HT-29 (cell line): Measurements from ENCODE around the gene MERTK. TPM values are rescaled to one million over a fixed set of nuclear protein-coding genes. Genes with fewer than 3 reads are reported as not detected.

Experiments
- DNase-seq: peaks from one replicate; pipeline ENCODE4 v3.0.0-alpha.2; 2015; ENCODE audit warnings: low spot score
- small RNA-seq: library from RNA; depleted of rRNA; stranded (forward); fragments of <200 nt; gene quantifications from one replicate; pipeline ENCODE3, GENCODE V24; 2014
- total RNA-seq: library from RNA; depleted of rRNA; stranded (reverse); fragments of >200 nt; shearing (Covaris generic); gene quantifications from 2 replicates; pipeline ENCODE4 v1.2.3, GENCODE V29; 2014; rRNA removed

Gene MERTK
- total RNA-seq, 1 experiment from 2014 or later, result 0.46 TPM

DNA sequence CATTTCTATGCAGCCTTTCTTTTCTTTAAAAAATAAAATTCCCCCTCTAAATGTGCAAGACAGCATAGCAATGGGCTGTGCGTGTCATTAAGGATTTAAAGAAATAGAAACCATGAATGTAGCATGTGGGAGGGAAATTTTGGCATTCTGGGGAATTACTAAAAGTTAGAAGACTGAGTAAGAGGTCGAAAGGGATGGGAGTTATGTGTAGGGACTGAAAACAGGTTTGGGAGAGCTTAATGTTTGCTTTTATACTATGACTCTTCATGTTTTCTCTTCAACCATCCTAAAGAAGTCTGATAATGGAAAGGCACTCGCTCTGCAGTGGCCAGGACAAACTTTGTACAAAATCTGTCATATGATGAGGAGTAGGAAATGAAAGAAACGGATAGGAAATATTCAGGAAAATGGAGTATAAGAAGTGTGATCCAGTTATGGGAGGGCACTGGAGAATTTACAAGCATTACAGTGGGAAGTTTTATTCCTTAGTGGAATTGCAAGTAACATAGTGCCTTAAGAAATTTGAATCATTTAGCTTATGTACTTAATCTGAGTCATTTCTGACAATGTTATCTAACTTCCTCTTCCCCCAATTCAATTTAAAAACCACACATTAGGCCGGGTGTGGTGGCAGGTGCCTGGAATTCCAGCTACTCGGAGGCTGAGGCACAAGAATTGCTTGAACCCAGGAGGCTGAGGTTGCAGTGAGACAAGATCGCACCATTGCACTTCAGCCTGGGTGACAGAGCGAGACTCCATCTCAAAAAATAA lies 177.3 kb downstream of the MERTK start:
- DNase-seq, result peak; percentile 5

DNA sequence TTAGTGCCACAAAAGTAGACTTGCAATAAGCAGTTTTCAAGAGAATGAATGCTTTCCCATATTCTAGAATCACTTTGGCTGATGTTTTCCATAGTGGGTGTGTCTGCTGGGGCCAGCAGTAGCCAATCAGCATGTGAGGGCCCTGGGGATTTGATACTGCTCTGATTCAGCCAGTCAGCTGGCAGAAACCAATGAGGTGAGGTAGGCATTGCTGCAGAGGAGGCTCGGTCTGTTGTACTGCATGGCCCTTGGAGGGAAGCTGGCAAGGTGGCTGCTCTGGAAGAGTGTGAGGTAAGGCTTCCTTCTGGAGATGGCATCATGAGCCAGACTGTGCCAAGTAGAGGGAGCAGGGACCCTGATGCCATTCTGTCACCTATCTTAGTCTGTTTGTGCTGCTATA lies 179.4 kb downstream of the MERTK start:
- DNase-seq, result no peak

Small RNA genes within 50 kb of the gene (small RNA-seq; reads per million reads assigned to genes)
- not detected for gene RN7SL297P

Other genes with a start within 250 kb of the MERTK start
- 82.4 and 97.6 TPM in 2 replicates for gene ANAPC1, start 14.4 kb upstream of the MERTK start, total RNA-seq
- gene TMEM87B, start 156.7 kb downstream of the MERTK start, total RNA-seq, result 9.1 and 18.7 TPM in 2 replicates
- gene FBLN7, start 239.8 kb downstream of the MERTK start, total RNA-seq, result 0.03 and 0.05 TPM in 2 replicates